Liver (tissue), 9 donors: ENCODE data around the gene LSM10. TPM values are rescaled to one million over a fixed set of nuclear protein-coding genes. Genes with fewer than 3 reads are reported as not detected.

Experiments
- DNase-seq: peaks from one replicate; pipeline ENCODE4 v3.0.0-alpha.2; 2017; ENCODE audit warnings: low spot score
- H3K27ac ChIP-seq, 2 donors: one replicate each; pipeline ENCODE4 v1.7.0; 2013; ENCODE audit warnings: inconsistent platforms in 2 of 2, low read length in 2 of 2, control low read depth in 1 of 2, low read depth in 1 of 2, mild to moderate bottlenecking in 1 of 2
- H3K27me3 ChIP-seq, 4 donors: one replicate each; pipeline versions ENCODE4 v1.6.1 to v1.7.0; 2013; ENCODE audit warnings: low read length in 3 of 4, inconsistent platforms in 1 of 4, mild to moderate bottlenecking in 1 of 4, moderate library complexity in 1 of 4; ENCODE audit not compliant: control insufficient read depth in 4 of 4, insufficient read depth in 4 of 4
- H3K36me3 ChIP-seq, 4 donors: one replicate each; pipeline versions ENCODE4 v1.6.1 to v1.7.0; 2013; ENCODE audit warnings: low read length in 3 of 4, mild to moderate bottlenecking in 3 of 4, low read depth in 1 of 4, moderate library complexity in 1 of 4; ENCODE audit not compliant: control insufficient read depth in 4 of 4, insufficient read depth in 3 of 4
- H3K4me1 ChIP-seq, 4 donors: one replicate each; pipeline versions ENCODE4 v1.6.1 to v1.7.0; 2013; ENCODE audit warnings: low read length in 3 of 4, mild to moderate bottlenecking in 3 of 4, moderate library complexity in 1 of 4; ENCODE audit not compliant: control insufficient read depth in 4 of 4, insufficient read depth in 4 of 4
- H3K4me3 ChIP-seq, 3 donors: one replicate each; pipeline versions ENCODE4 v1.6.1 to v1.7.0; 2013; ENCODE audit warnings: low read length in 3 of 3, control low read depth in 1 of 3, low read depth in 1 of 3, mild to moderate bottlenecking in 1 of 3
- H3K9ac ChIP-seq, 2 donors: one replicate each; pipeline ENCODE4 v1.7.0; 2013; ENCODE audit warnings: low read length in 2 of 2, mild to moderate bottlenecking in 2 of 2, moderate library complexity in 2 of 2, control low read depth in 1 of 2, low read depth in 1 of 2
- H3K9me3 ChIP-seq, 4 donors: one replicate each; pipeline versions ENCODE4 v1.6.1 to v1.7.0; 2013; ENCODE audit warnings: low read length in 3 of 4; ENCODE audit not compliant: control insufficient read depth in 4 of 4
- FOXA2 ChIP-seq: IDR thresholded peaks from 2 replicates; pipeline ENCODE4 v1.6.1; 2016; ENCODE audit warnings: antibody characterized with exemption
- HNF4A ChIP-seq, 2 donors: conservative IDR thresholded peaks; 2 replicates each; pipeline ENCODE4 v1.6.1; 2016; ENCODE audit warnings: antibody characterized with exemption in 2 of 2, mild to moderate bottlenecking in 2 of 2
- JUND ChIP-seq, 2 donors: IDR thresholded peaks; 2 replicates each; pipeline ENCODE4 v1.6.1; 2016; ENCODE audit warnings: antibody characterized with exemption in 2 of 2
- RAD21 ChIP-seq, 2 donors: IDR thresholded peaks; 2 replicates each; pipeline ENCODE4 v1.6.1; 2016; ENCODE audit warnings: antibody characterized with exemption in 2 of 2, mild to moderate bottlenecking in 2 of 2
- RXRA ChIP-seq, 2 donors: IDR thresholded peaks; 2 replicates each; pipeline ENCODE4 v1.6.1; 2017 to 2018; ENCODE audit warnings: antibody characterized with exemption in 2 of 2, mild to moderate bottlenecking in 1 of 2
- SP1 ChIP-seq: IDR thresholded peaks from 2 replicates; pipeline ENCODE4 v1.6.1; 2018; ENCODE audit warnings: antibody characterized with exemption, mild to moderate bottlenecking
- YY1 ChIP-seq: IDR thresholded peaks from 2 replicates; pipeline ENCODE4 v1.6.1; 2016; ENCODE audit warnings: antibody characterized with exemption, mild to moderate bottlenecking
- WGBS: extraction: QIAGEN DNeasy Blood & Tissue Kit; methylation state at CpG from one replicate; pipeline ENCODE4 v1.1.7; 2013; 5-methylcytosine and 5-hydroxymethylcytosine counted together
- polyA plus RNA-seq, 2 donors: library from polyadenylated mRNA; stranded (reverse) in 1 of 2; unstranded in 1 of 2; fragments of 200-250 nt in 1 of 2; fragments of >200 nt in 1 of 2; fragmentation: Nextera tagmentation in 1 of 2; extraction: Ambion mirVana in 1 of 2; gene quantifications; one replicate each; pipeline versions ENCODE4 v1.2.1 to v1.2.3, GENCODE V29; 2013 to 2015
- total RNA-seq, 2 donors: library from RNA; depleted of rRNA; stranded (reverse); fragments of >200 nt; gene quantifications; one replicate each; pipeline ENCODE4 v1.2.3, GENCODE V29; 2014
- TF ChIP-seq, protein P1 (sequence below): IDR thresholded peaks from 2 replicates; pipeline ENCODE4 v1.6.1; 2016; ENCODE audit warnings: antibody characterized with exemption
- TF ChIP-seq, protein P2 (sequence below): IDR thresholded peaks from 2 replicates; pipeline ENCODE4 v1.6.1; 2016; ENCODE audit warnings: antibody characterized with exemption
- TF ChIP-seq, protein P3 (sequence below): IDR thresholded peaks from 2 replicates; pipeline ENCODE4 v1.6.1; 2016; ENCODE audit warnings: antibody characterized with exemption, mild to moderate bottlenecking
- TF ChIP-seq, protein P4 (sequence below): fragments of 150-350 bp; IDR thresholded peaks from 2 replicates; pipeline ENCODE4 v1.5.1; 2017; ENCODE audit warnings: improper control_type of control experiment, low read depth, low read length; ENCODE audit not compliant: missing input control
- TF ChIP-seq, protein P5 (sequence below): IDR thresholded peaks from 2 replicates; pipeline ENCODE4 v1.6.1; 2016; ENCODE audit warnings: antibody characterized with exemption
- donor health status: healthy.
- donor health status: healthy.
- donor health status: healthy.
- donor health status: healthy.
- donor health status: healthy.

Gene LSM10
- total and polyA plus RNA-seq, 4 donors = 6.2 to 45.2 (median 24.1) TPM

DNA sequence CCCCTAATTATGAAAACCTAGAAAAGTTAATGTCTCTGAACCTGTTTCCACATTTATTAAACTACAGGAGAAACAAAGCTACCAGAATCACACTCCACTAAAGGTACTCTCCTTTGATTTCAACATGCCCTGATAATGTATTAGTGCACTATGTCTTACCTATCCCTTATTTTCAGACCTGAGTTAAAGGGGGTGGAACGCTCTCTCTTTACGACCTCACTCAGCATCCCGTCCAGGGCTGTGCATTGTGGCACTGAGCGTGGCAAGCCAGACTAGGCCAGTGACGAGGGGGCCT lies 678 bp downstream of the LSM10 start:
- Histone ChIP-seq H3K27ac (peak overlapping the region; percentile 87 to 91), H3K9ac (peak overlapping the region; percentile 92 to 93), H3K4me1 (peaks cover 0 to 14% (median 8%) of the 10 kb centered on the region in 4 donors), H3K9me3 (no peaks in the 10 kb centered on the region), H3K36me3 (peaks cover 0 to 11% (median 10%) of the 10 kb centered on the region in 4 donors), H3K27me3 (no peaks in the 10 kb centered on the region), H3K4me3 (peak overlapping the region; percentile 79 to 90 (median 89))
- WGBS = 6% methylated on average over 5 of the region's 5 CpGs
- DNase-seq = no peak
- no peak for TF ChIP-seq RXRA (IDR thresholded peaks at IDR 0.05)
- no peak for TF ChIP-seq JUND (IDR thresholded peaks at IDR 0.05)
- TF ChIP-seq, protein P1, sequence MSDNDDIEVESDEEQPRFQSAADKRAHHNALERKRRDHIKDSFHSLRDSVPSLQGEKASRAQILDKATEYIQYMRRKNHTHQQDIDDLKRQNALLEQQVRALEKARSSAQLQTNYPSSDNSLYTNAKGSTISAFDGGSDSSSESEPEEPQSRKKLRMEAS = no peak
- TF ChIP-seq YY1 = no peak
- TF ChIP-seq, protein P2, sequence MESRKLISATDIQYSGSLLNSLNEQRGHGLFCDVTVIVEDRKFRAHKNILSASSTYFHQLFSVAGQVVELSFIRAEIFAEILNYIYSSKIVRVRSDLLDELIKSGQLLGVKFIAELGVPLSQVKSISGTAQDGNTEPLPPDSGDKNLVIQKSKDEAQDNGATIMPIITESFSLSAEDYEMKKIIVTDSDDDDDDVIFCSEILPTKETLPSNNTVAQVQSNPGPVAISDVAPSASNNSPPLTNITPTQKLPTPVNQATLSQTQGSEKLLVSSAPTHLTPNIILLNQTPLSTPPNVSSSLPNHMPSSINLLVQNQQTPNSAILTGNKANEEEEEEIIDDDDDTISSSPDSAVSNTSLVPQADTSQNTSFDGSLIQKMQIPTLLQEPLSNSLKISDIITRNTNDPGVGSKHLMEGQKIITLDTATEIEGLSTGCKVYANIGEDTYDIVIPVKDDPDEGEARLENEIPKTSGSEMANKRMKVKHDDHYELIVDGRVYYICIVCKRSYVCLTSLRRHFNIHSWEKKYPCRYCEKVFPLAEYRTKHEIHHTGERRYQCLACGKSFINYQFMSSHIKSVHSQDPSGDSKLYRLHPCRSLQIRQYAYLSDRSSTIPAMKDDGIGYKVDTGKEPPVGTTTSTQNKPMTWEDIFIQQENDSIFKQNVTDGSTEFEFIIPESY = no peak

DNA sequence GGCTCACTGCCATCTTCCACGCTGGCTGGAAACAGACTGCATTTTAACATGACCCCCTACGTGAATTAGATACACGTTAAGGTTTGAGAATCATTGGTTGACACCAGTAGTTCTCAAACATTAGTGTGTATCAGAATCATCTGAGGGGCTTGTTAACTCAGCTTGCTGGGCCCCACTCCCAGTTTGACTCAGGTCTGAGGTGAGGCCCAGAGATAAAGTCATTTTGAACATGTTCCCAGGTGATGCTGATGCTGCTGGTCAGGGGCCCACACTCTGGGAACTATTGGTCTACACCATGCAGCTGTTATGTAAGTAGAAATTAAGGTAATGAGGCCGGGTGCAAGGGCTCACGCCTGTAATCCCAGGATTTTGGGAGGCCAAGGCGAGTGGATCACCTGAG lies 1.3 kb downstream of the LSM10 start:
- Histone ChIP-seq H3K4me3 (no peak overlapping the region), H3K4me1 (peaks cover 0 to 14% (median 8%) of the 10 kb centered on the region in 4 donors), H3K27ac (no peak overlapping the region), H3K27me3 (no peaks in the 10 kb centered on the region), H3K36me3 (peaks cover 0 to 15% (median 14%) of the 10 kb centered on the region in 4 donors), H3K9me3 (no peaks in the 10 kb centered on the region), H3K9ac (no peak overlapping the region)
- DNase-seq = no peak
- TF ChIP-seq, protein P3, sequence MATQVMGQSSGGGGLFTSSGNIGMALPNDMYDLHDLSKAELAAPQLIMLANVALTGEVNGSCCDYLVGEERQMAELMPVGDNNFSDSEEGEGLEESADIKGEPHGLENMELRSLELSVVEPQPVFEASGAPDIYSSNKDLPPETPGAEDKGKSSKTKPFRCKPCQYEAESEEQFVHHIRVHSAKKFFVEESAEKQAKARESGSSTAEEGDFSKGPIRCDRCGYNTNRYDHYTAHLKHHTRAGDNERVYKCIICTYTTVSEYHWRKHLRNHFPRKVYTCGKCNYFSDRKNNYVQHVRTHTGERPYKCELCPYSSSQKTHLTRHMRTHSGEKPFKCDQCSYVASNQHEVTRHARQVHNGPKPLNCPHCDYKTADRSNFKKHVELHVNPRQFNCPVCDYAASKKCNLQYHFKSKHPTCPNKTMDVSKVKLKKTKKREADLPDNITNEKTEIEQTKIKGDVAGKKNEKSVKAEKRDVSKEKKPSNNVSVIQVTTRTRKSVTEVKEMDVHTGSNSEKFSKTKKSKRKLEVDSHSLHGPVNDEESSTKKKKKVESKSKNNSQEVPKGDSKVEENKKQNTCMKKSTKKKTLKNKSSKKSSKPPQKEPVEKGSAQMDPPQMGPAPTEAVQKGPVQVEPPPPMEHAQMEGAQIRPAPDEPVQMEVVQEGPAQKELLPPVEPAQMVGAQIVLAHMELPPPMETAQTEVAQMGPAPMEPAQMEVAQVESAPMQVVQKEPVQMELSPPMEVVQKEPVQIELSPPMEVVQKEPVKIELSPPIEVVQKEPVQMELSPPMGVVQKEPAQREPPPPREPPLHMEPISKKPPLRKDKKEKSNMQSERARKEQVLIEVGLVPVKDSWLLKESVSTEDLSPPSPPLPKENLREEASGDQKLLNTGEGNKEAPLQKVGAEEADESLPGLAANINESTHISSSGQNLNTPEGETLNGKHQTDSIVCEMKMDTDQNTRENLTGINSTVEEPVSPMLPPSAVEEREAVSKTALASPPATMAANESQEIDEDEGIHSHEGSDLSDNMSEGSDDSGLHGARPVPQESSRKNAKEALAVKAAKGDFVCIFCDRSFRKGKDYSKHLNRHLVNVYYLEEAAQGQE = no peak
- TF ChIP-seq HNF4A (conservative IDR thresholded peaks at IDR 0.05) = no peak
- no peak for TF ChIP-seq RAD21 (IDR thresholded peaks at IDR 0.05)
- TF ChIP-seq SP1 = no peak
- TF ChIP-seq FOXA2 = no peak
- TF ChIP-seq, protein P4, sequence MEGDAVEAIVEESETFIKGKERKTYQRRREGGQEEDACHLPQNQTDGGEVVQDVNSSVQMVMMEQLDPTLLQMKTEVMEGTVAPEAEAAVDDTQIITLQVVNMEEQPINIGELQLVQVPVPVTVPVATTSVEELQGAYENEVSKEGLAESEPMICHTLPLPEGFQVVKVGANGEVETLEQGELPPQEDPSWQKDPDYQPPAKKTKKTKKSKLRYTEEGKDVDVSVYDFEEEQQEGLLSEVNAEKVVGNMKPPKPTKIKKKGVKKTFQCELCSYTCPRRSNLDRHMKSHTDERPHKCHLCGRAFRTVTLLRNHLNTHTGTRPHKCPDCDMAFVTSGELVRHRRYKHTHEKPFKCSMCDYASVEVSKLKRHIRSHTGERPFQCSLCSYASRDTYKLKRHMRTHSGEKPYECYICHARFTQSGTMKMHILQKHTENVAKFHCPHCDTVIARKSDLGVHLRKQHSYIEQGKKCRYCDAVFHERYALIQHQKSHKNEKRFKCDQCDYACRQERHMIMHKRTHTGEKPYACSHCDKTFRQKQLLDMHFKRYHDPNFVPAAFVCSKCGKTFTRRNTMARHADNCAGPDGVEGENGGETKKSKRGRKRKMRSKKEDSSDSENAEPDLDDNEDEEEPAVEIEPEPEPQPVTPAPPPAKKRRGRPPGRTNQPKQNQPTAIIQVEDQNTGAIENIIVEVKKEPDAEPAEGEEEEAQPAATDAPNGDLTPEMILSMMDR = no peak
- TF ChIP-seq, protein P5, sequence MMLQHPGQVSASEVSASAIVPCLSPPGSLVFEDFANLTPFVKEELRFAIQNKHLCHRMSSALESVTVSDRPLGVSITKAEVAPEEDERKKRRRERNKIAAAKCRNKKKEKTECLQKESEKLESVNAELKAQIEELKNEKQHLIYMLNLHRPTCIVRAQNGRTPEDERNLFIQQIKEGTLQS = no peak
- TF ChIP-seq, protein P2 = no peak
- TF ChIP-seq, protein P1 = no peak
- WGBS = 84% methylated on average over 6 of the region's 6 CpGs
